Endothelial cell of umbilical vein (primary cell): ENCODE measurements around the gene CYP1A2.

ENCODE experiments used
- EZH2 ChIP-seq: IDR thresholded peaks from 2 replicates; pipeline ENCODE4 v1.6.1; 2012; ENCODE audit warnings: borderline replicate concordance, low read depth, mild to moderate bottlenecking, moderate library complexity, low read length, inconsistent platforms; ENCODE audit not compliant: severe bottlenecking
- MYC ChIP-seq: IDR thresholded peaks from one replicate; pipeline ENCODE4 v1.6.1; 2011; ENCODE audit warnings: mild to moderate bottlenecking, low read depth, low read length
- POLR2A ChIP-seq: IDR thresholded peaks from 2 replicates; pipeline ENCODE4 v1.6.1; 2012; ENCODE audit warnings: low read depth, mild to moderate bottlenecking, control low read depth, low read length
- TF ChIP-seq, protein P1 (sequence below), 2 donors: IDR thresholded peaks; 1 replicate in 1 of 2; 2 replicates in 1 of 2; pipeline ENCODE4 v1.5.1; 2011; ENCODE audit warnings: low read length in 2 of 2, mild to moderate bottlenecking in 2 of 2, moderate library complexity in 2 of 2, control low read depth in 1 of 2, inconsistent platforms in 1 of 2, low read depth in 1 of 2; ENCODE audit not compliant: insufficient read depth in 1 of 2; ENCODE audit errors: extremely low read depth in 1 of 2
- TF ChIP-seq, protein P2 (sequence below): IDR thresholded peaks from 2 replicates; pipeline ENCODE4 v1.6.1; 2011; ENCODE audit not compliant: insufficient read depth, insufficient read length

DNA sequence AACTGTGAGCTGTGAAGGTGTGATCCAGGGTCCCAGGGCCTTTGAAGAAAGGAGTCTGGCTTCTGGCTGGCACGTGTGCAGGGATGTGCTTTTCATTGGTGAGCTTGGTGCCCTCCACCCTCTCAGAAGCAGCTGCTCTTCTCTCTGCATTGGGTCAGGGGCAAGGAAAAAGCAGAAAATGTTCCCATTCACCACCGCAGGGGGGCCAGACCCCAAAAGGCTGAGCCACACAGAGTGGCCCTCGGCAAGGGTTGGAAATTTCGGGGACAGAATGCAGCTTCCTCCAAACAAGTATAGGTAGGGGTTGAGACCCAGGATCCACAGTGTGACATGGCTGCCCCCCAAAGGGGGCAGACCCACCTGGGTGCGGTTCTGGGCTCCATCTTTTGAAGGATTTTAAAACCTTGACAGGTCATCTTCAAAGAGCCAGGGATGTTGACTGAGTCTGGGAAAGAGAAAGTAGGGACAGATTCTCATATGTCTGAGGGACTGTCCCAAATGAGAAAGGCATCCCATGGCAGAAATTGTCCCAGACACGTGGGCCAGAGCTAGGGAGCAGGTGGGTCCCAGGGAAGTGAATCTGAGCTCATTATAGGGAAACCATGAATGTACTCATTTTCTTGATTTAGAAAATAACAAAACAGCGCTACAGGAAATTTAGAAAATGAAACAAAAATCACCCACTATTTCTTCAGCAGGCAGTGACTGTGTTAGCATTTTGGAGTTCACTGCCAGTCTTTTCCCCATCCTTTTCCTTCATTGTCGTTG lies 36.0 kb downstream of the CYP1A2 start:
- TF ChIP-seq POLR2A (no peak), EZH2 (no peak), MYC (no peak)
- TF ChIP-seq, protein P1, sequence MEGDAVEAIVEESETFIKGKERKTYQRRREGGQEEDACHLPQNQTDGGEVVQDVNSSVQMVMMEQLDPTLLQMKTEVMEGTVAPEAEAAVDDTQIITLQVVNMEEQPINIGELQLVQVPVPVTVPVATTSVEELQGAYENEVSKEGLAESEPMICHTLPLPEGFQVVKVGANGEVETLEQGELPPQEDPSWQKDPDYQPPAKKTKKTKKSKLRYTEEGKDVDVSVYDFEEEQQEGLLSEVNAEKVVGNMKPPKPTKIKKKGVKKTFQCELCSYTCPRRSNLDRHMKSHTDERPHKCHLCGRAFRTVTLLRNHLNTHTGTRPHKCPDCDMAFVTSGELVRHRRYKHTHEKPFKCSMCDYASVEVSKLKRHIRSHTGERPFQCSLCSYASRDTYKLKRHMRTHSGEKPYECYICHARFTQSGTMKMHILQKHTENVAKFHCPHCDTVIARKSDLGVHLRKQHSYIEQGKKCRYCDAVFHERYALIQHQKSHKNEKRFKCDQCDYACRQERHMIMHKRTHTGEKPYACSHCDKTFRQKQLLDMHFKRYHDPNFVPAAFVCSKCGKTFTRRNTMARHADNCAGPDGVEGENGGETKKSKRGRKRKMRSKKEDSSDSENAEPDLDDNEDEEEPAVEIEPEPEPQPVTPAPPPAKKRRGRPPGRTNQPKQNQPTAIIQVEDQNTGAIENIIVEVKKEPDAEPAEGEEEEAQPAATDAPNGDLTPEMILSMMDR (IDR thresholded peaks at IDR 0.05; ENCODE audit: extremely low read depth in 1 of 2, insufficient read depth in 1 of 2, low read depth in 1 of 2, low read length in 2 of 2) = no peak
- TF ChIP-seq, protein P2, sequence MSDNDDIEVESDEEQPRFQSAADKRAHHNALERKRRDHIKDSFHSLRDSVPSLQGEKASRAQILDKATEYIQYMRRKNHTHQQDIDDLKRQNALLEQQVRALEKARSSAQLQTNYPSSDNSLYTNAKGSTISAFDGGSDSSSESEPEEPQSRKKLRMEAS = no peak
